Urinary bladder (tissue), 4 donors: ENCODE measurements around the gene MYEOV. TPM values are rescaled to one million over a fixed set of nuclear protein-coding genes. Genes with fewer than 3 reads are reported as not detected.

Experiments used
- DNase-seq: peaks from one replicate; pipeline ENCODE4 v3.0.0-alpha.2; 2015; ENCODE audit errors: extremely low spot score
- H3K27ac ChIP-seq: one replicate; pipeline ENCODE4 v1.5.1; 2013; ENCODE audit warnings: low read depth, mild to moderate bottlenecking, moderate library complexity
- H3K36me3 ChIP-seq: one replicate; pipeline ENCODE4 v1.6.1; 2013; ENCODE audit warnings: mild to moderate bottlenecking, moderate library complexity; ENCODE audit not compliant: insufficient read depth
- H3K4me1 ChIP-seq: one replicate; pipeline ENCODE4 v1.6.1; 2013; ENCODE audit warnings: mild to moderate bottlenecking, moderate library complexity; ENCODE audit not compliant: insufficient read depth
- H3K4me3 ChIP-seq: one replicate; pipeline ENCODE4 v1.5.1; 2013; ENCODE audit warnings: low read depth, low read length
- WGBS: extraction: QIAGEN DNeasy Blood & Tissue Kit; methylation state at CpG from one replicate; pipeline ENCODE4 v1.1.7; 2013; 5-methylcytosine and 5-hydroxymethylcytosine counted together
- polyA plus RNA-seq: library from polyadenylated mRNA; stranded (reverse); fragments of 200-250 nt; gene quantifications from one replicate; pipeline ENCODE4 v1.2.3, GENCODE V29; 2013
- total RNA-seq: library from RNA; depleted of rRNA; stranded (reverse); fragments of >200 nt; gene quantifications from one replicate; pipeline ENCODE4 v1.2.3, GENCODE V29; 2014
- donor health status: healthy with polysubstance abuse.
- donor health status: healthy.

Gene MYEOV
- total and polyA plus RNA-seq, 2 donors = 0.13 TPM; not detected in 1

DNA sequence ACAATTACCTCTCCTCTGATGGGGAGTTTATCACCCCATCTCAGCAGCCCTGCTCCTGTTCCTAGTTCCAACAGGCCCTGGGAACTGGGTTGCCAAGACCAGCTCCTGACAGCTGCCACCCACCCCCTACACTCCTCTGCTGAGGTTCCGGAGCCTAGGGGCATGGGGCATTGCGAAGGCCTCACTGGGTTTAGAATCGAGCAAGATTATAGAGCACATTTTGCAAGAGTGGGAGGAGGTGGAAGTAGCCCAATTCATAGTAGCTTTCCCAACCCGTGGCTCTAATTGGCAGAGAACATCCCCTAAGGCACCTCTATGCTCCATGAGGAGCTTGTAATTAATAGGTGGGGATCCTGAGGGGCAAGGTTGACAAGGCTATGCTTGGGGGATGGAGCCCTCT lies 23.0 kb downstream of the MYEOV start:
- no peak overlapping the region for H3K27ac ChIP-seq
- H3K4me3 ChIP-seq = no peak overlapping the region
- H3K4me1 ChIP-seq = no peaks in the 10 kb centered on the region
- H3K36me3 ChIP-seq = no peaks in the 10 kb centered on the region
- WGBS = 84% methylated on average over 4 of the region's 4 CpGs
- no peak for DNase-seq

DNA sequence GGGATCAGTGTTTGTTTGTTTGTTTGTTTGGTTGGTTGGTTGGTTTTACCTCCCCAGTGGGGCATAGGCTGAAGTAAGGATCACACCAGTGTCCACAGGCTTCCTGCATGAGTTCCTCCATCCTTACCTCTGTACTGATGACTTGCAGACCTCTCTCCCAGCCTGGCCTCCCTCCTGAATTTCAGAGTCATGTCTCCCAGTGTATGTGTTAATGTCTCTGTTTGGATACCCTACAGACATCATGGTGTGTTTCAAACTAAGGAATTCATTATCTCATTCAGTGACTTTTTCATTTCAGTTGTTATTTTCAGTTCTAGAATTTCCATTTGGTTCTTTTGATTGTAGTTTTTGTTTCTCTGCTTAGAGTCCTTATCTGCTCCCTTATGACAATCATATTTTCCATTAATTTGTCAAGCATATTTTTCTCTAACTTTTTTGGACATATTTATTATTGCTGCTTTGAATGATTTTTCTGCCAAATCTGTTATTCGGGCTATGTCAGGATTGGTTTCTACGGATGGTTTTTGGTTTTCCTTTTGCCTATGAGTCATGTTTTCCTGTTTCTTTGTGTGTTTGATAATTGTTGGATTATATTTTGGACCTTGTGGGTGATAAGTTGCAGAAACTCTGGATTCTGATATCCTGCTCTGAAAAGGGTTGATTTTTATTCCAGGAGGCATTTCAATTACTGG lies 23.6 kb downstream of the MYEOV start:
- Histone ChIP-seq H3K4me1 (no peaks in the 10 kb centered on the region), H3K4me3 (no peak overlapping the region), H3K36me3 (no peaks in the 10 kb centered on the region), H3K27ac (no peak overlapping the region)
- 60% methylated on average over 2 of the region's 2 CpGs for WGBS
- no peak for DNase-seq

DNA sequence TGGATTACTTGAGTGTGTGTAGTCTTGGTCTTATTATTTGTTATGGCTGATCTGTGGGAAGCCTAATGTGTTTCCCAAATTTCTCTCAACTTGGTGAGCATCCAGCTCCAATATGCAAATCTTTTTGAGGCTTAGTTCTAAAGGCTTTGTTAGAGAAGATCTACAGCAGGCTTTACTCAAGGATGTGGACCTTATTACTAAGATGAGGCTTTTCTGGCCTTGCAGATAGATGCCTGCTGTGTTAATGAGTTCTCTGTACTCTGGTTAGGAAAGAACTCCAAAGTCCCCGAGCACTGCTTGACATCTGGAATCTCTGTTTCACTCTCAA lies 24.1 kb downstream of the MYEOV start:
- no peaks in the 10 kb centered on the region for H3K4me1 ChIP-seq
- WGBS = 78% methylated on average over 1 of the region's 1 CpG
- H3K27ac ChIP-seq = no peak overlapping the region
- DNase-seq = no peak
- H3K36me3 ChIP-seq = no peaks in the 10 kb centered on the region
- H3K4me3 ChIP-seq = no peak overlapping the region

DNA sequence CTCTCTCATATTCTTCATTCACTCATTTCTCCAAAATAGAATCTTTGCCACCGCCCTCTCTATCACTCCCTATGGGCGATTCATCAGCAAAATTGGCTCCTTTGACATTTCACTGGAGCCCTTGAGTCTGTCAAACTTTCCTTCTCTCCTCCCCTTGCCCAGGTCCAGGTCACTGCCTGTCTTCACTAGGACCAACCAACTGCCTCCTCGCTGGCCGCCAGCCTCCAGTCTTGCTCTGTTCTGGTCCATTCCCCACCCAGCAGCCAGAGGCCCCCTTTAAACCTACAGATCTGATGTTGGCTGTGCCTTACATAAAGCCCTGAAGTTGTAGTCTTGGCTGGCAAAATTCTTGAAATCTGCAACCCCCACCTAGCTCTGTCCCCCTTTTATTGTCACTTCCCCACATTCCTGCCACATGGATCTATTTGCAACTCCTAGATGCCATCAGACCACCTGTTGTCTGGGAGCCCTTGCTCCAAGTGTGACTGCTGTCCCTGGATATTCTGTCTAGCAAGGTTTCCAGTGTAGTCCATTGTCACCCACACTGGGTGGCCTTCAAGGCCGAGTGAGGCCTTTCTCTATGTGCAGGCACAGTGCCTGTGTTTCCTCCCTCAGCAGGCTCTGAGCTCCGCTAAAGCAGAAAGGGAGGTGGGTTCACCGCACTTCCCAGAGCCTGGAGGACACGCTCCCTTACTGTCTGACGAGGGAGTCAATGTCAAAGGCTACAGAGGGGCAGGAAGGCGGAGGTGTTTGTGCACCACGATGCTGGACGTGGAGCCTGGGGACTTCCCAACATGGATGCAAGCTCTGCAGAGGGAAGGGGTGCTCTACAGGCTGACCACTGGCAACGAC lies 25.5 kb downstream of the MYEOV start:
- Histone ChIP-seq H3K4me1 (no peaks in the 10 kb centered on the region), H3K4me3 (no peak overlapping the region), H3K36me3 (no peaks in the 10 kb centered on the region), H3K27ac (no peak overlapping the region)
- WGBS = 88% methylated on average over 13 of the region's 13 CpGs
- DNase-seq = no peak

DNA sequence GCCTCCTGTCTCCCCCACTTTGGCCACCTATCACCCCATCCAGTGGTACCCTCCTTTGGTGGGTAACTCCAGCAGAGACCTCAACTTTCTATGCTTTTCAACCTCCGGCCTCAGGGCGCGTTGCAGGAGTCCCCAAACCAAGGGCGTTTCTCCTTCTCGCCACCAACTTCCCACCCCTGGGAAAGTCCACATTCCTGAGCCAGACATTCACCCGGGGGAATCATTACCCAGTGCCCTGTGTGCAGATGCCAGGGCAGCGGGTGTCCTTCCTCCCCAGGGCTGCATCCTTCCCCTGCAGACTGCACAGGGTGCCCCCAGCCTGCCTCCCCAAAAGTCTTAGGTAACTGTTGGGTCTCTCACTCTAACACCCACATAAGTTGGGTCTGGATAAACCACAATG lies 26.4 kb downstream of the MYEOV start:
- H3K4me3 ChIP-seq = no peak overlapping the region

DNA sequence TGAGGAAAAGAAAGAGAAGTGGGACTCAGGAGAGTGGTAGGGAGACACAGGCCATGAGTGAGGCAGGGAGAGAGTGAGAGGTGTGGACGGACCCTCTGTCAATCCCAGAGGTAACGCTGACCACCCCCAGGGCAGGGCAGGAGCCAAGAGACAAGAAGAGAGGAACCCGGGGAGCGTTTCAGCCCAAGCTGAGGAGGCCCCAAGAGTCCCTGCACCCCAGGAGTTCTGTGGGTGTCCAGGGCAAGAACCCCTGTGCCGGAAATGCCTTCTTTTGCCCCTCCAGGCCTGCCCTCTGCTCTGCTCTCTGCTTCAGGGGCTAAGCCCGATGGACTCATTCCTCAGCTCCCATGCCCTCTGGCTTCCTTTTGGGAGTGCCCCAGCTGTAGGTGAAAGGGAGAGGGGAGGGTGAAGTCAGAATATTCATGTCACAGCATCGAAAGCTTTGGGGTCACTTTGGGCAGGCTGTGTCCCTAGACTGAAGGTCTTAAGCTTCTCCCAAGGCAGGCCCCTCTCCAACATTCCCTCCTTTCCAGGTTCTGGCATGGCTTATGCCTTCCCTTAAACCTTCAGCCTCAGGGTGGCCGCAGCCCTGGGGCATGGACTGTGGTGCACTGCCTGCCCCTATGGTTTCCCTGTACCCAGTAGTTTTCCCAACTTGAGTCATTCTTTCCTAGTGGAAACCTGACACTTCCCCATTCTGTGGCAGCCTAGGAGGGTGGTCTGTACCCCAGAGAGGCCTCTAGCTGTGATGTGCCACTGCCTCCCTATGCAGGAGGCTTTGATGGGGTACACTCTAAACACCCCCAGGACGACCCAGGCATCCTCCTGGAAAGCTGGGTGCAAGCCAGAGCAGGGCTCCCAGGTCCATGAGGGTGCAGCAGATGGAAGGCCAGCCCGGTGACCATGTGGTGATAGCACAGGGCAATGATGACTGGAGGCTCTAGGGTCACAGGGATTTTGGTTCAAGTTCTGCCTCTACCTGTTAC lies 27.1 kb downstream of the MYEOV start:
- Histone ChIP-seq H3K4me3 (no peak overlapping the region), H3K27ac (no peak overlapping the region), H3K4me1 (no peaks in the 10 kb centered on the region), H3K36me3 (no peaks in the 10 kb centered on the region)
- 90% methylated on average over 10 of the region's 10 CpGs for WGBS
- DNase-seq = no peak

More for the DNA sequence above, 26.4 kb downstream of the MYEOV start:
- H3K36me3 ChIP-seq = no peaks in the 10 kb centered on the region
- DNase-seq = no peak
- no peaks in the 10 kb centered on the region for H3K4me1 ChIP-seq
- H3K27ac ChIP-seq = no peak overlapping the region
- WGBS = 92% methylated on average over 7 of the region's 7 CpGs

DNA sequence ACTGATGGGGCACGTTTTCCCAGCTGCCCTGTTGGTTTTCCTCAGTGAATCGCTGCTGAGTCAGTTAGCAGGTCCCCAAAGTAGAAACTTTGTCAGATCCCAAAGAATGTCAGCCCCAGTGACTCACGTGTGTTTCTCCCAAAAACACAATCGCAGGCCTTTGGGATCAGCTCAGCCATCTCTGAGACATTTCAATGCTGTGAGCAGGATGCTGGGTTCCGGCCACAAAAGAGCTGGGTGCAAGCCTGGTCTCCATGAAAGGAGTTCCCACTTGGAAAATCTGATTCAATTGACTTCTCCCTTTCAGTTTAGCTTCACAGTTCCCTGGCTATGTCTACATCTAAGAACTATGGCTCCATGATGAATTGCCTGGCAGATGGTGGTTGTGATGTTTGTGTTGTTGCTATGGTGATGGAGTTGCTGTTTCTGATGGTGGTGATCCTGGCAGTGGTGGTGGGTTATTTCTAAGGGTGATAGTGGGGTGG lies 28.0 kb downstream of the MYEOV start:
- H3K27ac ChIP-seq = no peak overlapping the region
- 67% methylated on average over 5 of the region's 5 CpGs for WGBS
- no peaks in the 10 kb centered on the region for H3K36me3 ChIP-seq
- no peak for DNase-seq
- no peaks in the 10 kb centered on the region for H3K4me1 ChIP-seq
- no peak overlapping the region for H3K4me3 ChIP-seq

DNA sequence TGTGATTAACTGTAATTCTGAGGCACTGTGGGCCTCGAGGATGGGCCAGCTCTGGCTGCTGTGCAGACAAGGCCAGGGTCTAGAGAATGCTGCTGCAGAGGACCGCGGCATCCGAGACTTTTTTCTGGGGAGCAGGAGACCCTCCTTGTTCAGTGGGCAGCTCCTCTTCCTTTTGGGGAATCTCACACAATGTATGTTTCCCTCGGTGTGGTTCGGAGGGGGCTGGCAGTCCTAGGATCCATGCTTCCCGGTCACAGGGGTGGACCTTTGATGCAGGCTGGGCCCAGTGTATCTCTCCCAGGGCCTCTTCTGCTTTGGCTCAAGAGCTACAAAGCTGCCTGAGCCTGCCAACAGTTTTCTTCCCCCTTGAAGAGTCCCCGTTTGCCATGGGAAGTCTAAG lies 31.5 kb downstream of the MYEOV start:
- no peak for DNase-seq
- Histone ChIP-seq H3K27ac (no peak overlapping the region), H3K4me1 (no peaks in the 10 kb centered on the region), H3K36me3 (no peaks in the 10 kb centered on the region), H3K4me3 (no peak overlapping the region)
- WGBS = 81% methylated on average over 8 of the region's 8 CpGs

DNA sequence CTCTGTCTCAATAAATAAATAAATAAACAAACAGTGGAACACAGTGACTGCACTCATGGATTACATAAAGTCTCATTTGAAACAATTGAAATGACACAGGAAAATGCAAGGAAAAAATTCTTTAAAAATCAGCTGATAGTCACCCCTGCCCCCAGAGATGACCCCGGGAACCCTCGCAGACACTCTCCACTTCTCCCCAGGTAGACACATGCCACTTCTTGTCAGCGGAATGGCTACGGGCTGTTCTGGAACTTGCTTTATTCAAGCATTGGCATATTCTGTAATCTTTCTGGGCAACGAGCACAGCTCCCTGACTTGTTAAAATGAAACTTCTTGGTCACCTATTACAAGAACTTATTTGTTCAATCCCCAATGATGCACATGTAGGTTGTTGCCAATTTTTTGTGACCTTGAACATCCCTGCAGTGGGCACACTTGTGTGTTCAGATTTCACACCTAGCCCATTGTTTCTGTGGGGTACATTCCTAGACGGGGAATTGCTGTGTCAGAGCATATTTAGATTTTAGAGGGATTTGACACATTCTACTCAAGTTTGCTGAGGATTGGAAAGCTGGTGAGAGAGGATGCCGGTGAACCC lies 32.8 kb downstream of the MYEOV start:
- no peak for DNase-seq
- H3K27ac ChIP-seq = no peak overlapping the region
- H3K4me1 ChIP-seq = no peaks in the 10 kb centered on the region
- H3K4me3 ChIP-seq = no peak overlapping the region
- no peaks in the 10 kb centered on the region for H3K36me3 ChIP-seq
- 92% methylated on average over 7 of the region's 7 CpGs for WGBS

DNA sequence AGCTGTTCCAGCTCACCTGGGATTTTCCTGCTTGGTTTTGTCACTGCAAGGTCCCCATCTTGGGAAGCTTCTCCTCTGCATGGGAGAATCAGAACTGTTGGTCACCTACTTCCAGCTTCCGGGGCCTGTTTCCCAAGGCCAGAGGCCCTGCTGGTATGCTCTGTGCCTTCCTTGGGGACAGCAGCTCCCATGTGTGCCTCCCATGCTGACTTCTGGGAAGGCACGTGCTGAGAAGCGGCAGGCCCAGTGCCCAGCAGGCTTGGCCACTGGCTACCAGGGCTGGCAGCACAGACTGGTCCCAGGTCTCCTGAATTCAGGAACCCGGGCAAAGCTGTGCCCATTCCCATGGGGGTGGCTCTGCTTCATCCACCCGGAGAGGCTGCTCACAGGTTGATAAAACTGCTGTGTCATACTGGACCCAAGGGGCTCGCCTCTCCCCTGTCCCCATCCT lies 33.8 kb downstream of the MYEOV start:
- no peak for DNase-seq
- Histone ChIP-seq H3K4me3 (no peak overlapping the region), H3K36me3 (no peaks in the 10 kb centered on the region), H3K4me1 (no peaks in the 10 kb centered on the region), H3K27ac (no peak overlapping the region)
- 92% methylated on average over 6 of the region's 6 CpGs for WGBS

DNA sequence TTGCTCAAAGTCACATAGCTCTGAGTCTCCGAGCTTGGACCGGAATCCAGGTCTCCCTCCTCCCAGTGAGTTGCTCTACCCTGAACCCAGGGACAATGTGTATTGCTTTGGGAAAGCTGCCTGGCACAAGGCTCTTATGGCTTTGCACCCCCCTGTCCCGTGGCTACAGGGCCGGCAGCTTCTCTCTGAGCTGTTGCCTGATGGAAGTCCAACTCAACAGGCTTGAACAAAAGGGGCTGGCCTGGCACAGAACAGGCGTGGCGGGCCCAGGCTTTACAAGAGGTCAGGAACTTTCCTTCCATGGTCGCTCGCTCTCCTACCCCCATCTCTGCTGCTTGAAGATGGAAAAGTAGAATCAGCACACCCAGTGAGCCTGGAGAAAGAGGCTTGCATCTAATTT lies 34.3 kb downstream of the MYEOV start:
- Histone ChIP-seq H3K27ac (no peak overlapping the region), H3K36me3 (no peaks in the 10 kb centered on the region), H3K4me1 (no peaks in the 10 kb centered on the region), H3K4me3 (no peak overlapping the region)
- DNase-seq = no peak
- 92% methylated on average over 8 of the region's 8 CpGs for WGBS

DNA sequence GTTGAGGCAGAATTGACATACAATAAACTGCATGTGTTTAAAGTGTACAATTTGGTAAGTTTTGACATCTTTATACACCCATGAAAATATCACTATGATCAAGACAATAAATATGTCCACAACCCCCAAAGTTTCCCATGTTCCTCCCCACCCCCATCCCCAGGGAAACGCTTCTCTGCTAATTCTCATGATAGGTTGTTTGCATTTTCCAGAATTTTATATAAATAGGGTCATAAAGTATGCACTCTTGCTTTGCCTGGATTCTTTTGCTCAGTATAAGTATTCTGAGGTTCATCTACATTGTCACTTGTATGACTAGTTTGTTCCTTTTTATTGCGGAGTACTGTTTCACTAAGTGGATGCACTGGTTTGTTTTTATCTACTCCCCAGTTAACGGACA lies 35.6 kb downstream of the MYEOV start:
- no peaks in the 10 kb centered on the region for H3K4me1 ChIP-seq
- 66% methylated on average over 3 of the region's 3 CpGs for WGBS
- DNase-seq = no peak
- H3K27ac ChIP-seq = no peak overlapping the region
- no peaks in the 10 kb centered on the region for H3K36me3 ChIP-seq
- H3K4me3 ChIP-seq = no peak overlapping the region

DNA sequence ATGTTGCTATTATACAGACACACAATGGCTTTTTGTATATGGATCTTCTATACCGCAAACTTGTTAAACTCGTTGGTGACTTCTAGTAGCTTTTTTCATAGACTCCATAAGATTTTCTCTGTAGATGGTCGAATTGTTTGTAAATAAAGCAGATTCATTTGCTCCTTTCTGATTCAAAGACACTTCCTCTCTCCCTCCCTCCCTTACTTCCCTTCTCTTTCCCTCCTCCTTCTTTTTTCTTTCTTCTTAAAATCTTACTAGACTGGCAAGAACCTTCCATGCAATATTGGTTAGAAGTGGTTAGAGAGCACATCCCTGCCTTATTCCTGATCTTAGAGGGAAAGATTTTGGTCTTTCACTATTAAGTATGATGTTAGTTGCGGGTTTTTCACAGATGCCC lies 36.4 kb downstream of the MYEOV start:
- WGBS = 73% methylated on average over 4 of the region's 4 CpGs
- Histone ChIP-seq H3K4me1 (no peaks in the 10 kb centered on the region), H3K36me3 (no peaks in the 10 kb centered on the region), H3K27ac (no peak overlapping the region), H3K4me3 (no peak overlapping the region)
- DNase-seq = no peak
